ENCODE measurements around the gene VPS9D1. TPM values are rescaled to one million over a fixed set of nuclear protein-coding genes. Genes with fewer than 3 reads are reported as not detected.
"Not testable (repeated sequence)": the region's sequence is repeated elsewhere in the genome, so short reads cannot be mapped to it uniquely, and the experiment has no call there.

Gene VPS9D1
- total RNA-seq, 1 donor from 2014 or later, result 16.9 TPM

DNA sequence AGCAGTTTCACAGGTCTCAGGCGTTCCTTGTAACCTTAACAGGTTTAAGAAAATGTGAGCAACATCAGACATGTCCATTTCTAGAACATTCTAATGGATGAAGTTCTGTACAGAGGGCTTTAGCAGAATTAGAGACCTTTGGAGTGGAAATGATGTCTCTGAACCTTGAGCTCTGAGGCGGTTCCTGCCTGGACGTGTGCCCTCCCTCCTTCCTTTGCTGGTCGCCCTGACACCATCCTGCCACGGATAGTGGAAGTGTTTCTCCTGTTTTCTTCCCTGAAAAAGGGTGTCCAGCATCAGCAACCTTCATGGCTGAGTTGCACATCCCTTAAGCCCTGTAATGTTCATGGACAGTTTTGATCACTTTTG is 51.9 kb downstream of the VPS9D1 start:
- no peak for DNase-seq (ENCODE audit: extremely low read depth, low read depth, low spot score)

DNA sequence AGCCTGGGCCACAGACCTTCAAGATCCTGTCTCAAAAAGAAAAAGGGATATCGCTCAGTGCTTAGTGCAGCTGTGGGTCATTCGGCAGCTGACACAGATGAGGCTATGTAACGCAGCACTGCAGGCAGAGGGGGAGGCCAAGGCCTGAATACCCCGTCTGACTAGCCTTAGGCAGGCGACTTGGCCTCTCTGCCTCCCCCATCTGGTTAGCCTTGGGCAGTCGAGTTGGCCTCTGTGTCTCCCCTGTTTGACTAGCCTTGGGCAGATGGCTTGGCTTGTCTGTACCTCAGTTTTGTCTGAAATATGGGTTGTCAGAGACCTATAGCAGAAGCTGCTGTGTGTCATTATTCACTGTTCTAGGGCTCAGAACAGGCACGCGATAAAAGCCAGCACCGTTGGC is 53.1 kb downstream of the VPS9D1 start:
- no peak for DNase-seq (ENCODE audit: extremely low read depth, low read depth, low spot score)

DNA sequence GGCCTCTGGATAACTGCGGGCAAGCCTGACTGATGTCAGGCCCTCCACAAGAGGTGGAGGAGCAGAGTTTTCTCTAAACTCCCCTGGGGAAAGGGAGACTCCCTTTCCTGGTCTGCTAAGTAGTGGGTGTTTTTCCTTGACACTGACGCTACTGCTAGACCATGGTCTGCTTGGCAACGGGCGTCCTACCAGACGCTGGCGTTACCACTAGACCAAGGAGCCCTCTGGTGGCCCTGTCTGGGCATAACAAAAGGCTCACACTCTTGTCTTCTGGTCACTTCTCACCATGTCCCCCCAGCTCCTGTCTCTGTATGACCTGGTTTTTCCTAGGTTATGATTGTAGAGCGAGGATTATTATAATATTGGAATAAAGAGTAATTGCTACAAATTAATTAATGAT is 53.7 kb downstream of the VPS9D1 start:
- not testable (repeated sequence) for DNase-seq (ENCODE audit: extremely low read depth, low read depth, low spot score)

DNA sequence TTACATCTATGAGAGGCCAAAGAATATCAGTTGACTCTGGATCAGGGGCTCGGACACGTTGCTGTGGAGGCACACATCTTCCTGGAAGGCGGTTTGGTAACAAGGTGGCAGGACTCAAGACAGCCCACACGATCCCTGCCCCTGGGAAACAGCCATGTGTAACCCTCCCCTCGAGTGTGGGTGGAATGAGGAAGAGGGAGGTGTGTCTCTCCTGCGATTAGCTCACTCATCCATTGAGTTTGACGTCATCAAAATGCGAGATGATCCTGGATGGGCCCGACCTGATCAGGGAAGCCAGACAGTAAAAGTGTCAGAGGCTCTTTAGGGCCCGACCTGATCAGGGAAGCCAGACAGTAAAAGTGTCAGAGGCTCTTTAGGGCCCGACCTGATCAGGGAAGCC is 56.5 kb downstream of the VPS9D1 start:
- not testable (repeated sequence) for DNase-seq (ENCODE audit: extremely low read depth, low read depth, low spot score)

DNA sequence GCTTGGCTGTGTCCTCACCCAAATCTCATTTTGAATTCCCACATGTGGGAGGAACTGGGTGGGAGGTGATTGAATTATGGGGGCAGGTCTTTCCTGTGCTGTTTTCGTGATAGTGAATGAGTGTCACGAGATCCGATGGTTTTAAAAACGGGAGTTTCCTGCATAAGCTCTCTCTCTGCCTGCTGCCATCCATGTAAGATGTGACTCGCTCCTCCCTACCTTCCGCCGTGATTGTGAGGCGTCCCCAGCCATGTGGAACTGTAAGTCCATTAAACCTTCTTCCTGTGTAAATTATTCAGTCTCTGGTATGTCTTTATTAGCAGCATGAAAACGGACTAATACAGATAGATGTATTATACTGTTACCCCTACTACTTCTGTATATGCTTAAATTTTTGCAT is 59.5 kb downstream of the VPS9D1 start:
- DNase-seq (ENCODE audit: extremely low read depth, low read depth, low spot score), result no peak

DNA sequence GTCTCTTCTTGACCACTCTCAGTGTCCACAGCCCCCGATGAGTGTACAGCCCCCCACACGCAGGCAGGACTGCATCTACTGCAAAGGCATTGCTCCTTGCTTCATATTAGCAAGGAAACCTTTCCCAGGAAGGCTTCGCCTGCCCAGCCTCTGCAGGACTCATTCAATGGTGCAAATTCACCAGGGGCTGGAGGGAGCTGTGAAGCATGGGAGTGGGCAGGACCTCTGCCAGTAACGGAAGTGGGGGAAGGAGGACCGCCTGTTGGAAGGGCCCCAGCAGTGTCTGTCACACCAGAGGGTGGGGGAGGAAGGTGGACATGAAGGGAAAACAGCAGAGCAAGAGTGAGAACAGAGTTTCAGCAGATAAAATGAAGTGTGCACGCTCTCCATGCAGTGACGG is 60.6 kb downstream of the VPS9D1 start:
- DNase-seq (ENCODE audit: extremely low read depth, low read depth, low spot score), result no peak

DNA sequence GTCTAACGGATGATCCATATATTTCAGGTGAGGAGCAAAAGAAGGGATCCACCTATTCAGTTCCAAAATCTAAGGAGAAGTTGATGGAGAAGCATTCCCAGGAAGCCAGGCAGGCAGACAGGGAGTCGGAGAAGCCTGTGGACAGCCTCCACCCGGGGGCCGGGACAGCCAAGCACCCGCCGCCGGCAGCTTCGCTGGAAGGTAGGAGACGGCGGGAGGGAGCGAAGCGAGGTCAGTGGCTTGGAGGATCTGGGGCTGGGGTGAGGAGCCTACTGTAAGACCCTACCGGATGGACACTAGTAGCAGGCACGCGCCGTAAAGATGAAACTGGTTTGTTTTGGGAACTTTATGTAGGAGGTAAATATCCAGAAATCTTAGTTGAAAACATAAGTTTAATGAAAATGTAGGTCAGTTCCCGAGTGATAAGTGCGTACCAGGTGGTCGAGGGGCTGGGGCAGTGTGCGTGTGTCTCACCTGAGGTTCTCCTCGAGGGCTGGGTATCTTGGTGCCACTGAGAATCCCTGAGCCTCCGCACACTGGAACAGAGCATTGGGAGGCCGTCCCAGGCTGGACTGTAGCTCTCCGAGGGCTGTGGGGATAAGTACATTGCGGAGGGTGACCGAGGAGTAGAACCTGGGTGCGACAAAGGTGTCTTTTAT is 62.3 kb downstream of the VPS9D1 start:
- DNase-seq (ENCODE audit: extremely low read depth, low read depth, low spot score), result no peak

DNA sequence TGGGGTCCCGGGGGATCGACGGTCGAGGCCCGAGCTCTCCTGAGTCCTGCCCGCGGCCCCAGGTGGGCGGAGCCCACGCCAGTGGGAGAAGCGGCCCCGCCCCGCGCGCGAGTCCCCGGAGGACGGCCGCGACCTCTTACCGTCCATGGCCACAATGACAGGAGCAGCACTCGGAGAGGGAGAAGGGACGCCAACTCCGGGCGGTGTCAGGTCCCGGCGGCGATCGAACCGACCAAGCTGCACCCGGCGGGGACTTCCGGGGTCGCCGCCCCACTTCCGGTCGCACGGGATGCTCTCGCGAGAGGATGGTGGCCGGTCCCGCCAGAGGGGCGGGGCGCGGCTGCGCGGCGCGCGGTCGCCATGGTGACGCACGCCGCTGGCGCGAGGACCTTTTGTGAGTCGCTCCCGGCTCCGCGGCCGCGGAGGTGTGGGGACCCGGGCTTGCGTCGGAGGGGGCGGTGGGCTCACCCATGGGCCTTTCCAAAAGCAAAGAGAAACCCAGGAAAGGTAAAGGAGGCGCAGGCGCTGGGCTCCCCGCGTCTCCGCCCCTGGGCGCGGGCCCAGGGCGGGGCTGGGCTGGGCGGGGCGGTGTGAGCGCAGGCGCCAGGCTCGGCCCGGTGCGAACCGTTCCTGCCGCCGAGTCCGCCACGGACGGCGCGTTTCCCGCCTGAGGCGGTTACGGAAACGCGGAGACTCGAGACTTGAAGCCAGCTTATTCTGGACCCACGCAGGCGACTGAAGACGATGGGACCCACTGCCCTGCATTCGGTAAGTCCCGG is 63.1 kb downstream of the VPS9D1 start, which contains the start of the genes CHMP1A and SPATA33:
TSS of gene CHMP1A (minus strand) at position 267 of the 779 bp plus-strand sequence. CDS start at position 147, 120 bp downstream.
TSS of gene SPATA33 (plus strand) at position 395 of the 779 bp plus-strand sequence. CDS start at position 471, 76 bp downstream.
- no peak for DNase-seq (ENCODE audit: extremely low read depth, low read depth, low spot score)

Other genes starting within 250 kb of the VPS9D1 start
- gene ANKRD11, start 230.3 kb downstream of the VPS9D1 start, total RNA-seq, result 113 and 178 TPM in 2 replicates
- gene SPG7, start 212.5 kb downstream of the VPS9D1 start, total RNA-seq, result 141 and 210 TPM in 2 replicates
- 4,854 and 6,899 TPM in 2 replicates for gene RPL13, start 160.2 kb downstream of the VPS9D1 start, total RNA-seq
- gene CPNE7, start 145.1 kb downstream of the VPS9D1 start, total RNA-seq, result 6.1 and 34.4 TPM in 2 replicates
- 1.8 TPM in 1 of 2 replicates, not detected in the other for gene DPEP1, start 107.3 kb downstream of the VPS9D1 start, total RNA-seq
- gene CHMP1A, start 63.2 kb downstream of the VPS9D1 start, total RNA-seq, result 107 and 121 TPM in 2 replicates
- 8.3 and 10.0 TPM in 2 replicates for gene SPATA33, start 63.1 kb downstream of the VPS9D1 start, total RNA-seq
- 36.9 and 52.9 TPM in 2 replicates for gene CDK10, start 34.2 kb downstream of the VPS9D1 start, total RNA-seq
- 22.1 and 32.7 TPM in 2 replicates for gene SPATA2L, start 19.2 kb downstream of the VPS9D1 start, total RNA-seq
- 13.2 and 33.8 TPM in 2 replicates for gene ZNF276, start 639 bp upstream of the VPS9D1 start, total RNA-seq
- gene FANCA, start 95.7 kb upstream of the VPS9D1 start, total RNA-seq, result 7.6 and 32.3 TPM in 2 replicates
- gene SPIRE2, start 107.6 kb upstream of the VPS9D1 start, total RNA-seq, result 1.6 and 3.3 TPM in 2 replicates
- 184 and 223 TPM in 2 replicates for gene TCF25, start 152.7 kb upstream of the VPS9D1 start, total RNA-seq
- 2.7 and 2.8 TPM in 2 replicates for gene MC1R, start 198.0 kb upstream of the VPS9D1 start, total RNA-seq
- 275 and 412 TPM in 2 replicates for gene TUBB3, start 202.4 kb upstream of the VPS9D1 start, total RNA-seq
- gene DEF8, start 227.9 kb upstream of the VPS9D1 start, total RNA-seq, result 107 and 162 TPM in 2 replicates

Measured in glomerular endothelial cell (primary cell).